Choroid plexus epithelial cell (primary cell): ENCODE data around the gene CNOT1.
A peak's percentile ranks its signal among the peaks of the same experiment; 100 is the strongest.

Experiments
- DNase-seq: peaks from one replicate; pipeline ENCODE4 v3.0.0-alpha.2; 2010; ENCODE audit warnings: low read depth
- H3K4me3 ChIP-seq: 2 replicates; pipeline ENCODE4 v1.5.1; 2011; ENCODE audit warnings: low read depth, mild to moderate bottlenecking, control low read depth, low read length, moderate library complexity
- TF ChIP-seq, protein P1 (sequence below): conservative IDR thresholded peaks from 2 replicates; pipeline ENCODE4 v1.5.1; 2011; ENCODE audit warnings: low read depth, mild to moderate bottlenecking, control low read depth, inconsistent platforms, low read length, moderate library complexity

The CNOT1 gene

DNA sequence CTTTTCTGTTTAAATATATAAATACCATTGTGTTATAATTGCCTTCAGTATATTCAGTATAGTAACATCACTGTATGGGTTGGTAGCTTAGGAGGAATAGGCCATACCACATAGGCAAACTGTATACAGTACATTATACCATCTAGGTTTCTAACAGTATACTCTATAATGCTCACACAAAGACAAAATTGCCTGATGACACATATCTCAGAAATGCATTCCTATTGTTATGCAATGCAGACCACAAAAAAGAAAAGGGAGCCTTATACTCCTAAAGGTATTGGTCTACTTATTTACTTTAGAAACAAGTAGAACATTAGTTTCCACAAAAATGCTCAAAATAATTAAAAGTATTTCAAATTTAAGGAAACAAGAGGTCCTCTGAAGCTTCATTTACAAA is 66.4 kb downstream of the CNOT1 start:
- peak; percentile 78 for DNase-seq
- TF ChIP-seq, protein P1, sequence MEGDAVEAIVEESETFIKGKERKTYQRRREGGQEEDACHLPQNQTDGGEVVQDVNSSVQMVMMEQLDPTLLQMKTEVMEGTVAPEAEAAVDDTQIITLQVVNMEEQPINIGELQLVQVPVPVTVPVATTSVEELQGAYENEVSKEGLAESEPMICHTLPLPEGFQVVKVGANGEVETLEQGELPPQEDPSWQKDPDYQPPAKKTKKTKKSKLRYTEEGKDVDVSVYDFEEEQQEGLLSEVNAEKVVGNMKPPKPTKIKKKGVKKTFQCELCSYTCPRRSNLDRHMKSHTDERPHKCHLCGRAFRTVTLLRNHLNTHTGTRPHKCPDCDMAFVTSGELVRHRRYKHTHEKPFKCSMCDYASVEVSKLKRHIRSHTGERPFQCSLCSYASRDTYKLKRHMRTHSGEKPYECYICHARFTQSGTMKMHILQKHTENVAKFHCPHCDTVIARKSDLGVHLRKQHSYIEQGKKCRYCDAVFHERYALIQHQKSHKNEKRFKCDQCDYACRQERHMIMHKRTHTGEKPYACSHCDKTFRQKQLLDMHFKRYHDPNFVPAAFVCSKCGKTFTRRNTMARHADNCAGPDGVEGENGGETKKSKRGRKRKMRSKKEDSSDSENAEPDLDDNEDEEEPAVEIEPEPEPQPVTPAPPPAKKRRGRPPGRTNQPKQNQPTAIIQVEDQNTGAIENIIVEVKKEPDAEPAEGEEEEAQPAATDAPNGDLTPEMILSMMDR: no peak
- H3K4me3 ChIP-seq: no peak overlapping the region

DNA sequence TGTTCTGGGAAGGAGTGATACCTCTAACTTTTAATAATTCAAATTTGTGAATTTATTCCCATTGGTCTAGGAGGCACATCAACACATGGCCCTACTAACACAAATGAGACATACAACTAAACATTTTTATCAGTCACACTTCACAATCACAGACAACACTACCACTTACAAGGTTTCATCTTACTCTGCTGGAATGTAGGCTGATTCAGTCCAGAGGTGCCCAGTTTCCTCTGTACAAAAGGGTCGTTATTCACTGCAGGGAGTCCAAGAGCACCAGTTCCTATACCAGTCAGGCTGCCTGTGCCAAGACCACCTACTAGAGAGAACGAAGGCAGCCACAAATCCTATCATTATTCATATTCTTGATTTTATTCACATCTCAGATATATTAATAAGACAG is 72.9 kb downstream of the CNOT1 start:
- TF ChIP-seq, protein P1: no peak
- no peak overlapping the region for H3K4me3 ChIP-seq
- peak; percentile 57 for DNase-seq

DNA sequence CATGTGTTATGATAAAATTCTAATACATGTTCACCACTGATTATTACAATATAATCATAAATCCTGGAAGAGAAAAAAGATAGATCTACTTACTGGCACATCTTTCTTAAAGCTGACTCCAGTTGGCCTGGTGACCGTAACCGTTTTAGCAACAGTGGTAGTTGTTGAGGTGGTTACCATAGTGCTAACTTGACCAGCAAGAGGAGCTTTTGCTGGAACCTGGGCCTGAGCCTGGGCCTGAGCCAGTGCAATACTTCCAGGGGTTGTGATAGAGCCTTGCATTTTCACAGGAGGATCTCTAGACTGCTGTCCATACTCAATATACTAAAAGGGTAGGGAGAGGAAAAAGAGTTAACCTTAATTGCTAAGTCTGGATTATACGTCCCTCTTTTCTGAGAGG is 78.1 kb downstream of the CNOT1 start:
- peak; percentile 24 for DNase-seq
- TF ChIP-seq, protein P1: no peak
- no peak overlapping the region for H3K4me3 ChIP-seq

DNA sequence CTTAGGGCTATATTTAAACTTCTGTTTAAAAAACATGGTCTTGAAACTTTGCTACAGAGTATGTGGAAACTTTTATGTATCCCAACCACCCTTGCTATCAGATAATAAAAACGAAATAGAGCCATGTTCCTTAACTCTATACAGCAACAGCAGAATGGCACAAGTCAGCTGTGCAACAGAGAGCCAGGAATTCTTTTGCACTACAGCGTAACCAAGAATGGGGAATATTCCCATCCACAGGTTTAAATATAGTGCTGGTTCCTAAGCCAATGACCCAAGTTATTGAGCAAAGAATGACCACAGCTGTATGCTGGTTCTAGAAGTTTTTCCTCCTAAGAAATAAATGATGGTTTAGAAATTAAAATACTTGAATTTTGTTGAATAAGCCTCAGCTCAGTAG is 81.2 kb downstream of the CNOT1 start:
- H3K4me3 ChIP-seq: no peak overlapping the region
- DNase-seq: no peak
- TF ChIP-seq, protein P1: no peak

DNA sequence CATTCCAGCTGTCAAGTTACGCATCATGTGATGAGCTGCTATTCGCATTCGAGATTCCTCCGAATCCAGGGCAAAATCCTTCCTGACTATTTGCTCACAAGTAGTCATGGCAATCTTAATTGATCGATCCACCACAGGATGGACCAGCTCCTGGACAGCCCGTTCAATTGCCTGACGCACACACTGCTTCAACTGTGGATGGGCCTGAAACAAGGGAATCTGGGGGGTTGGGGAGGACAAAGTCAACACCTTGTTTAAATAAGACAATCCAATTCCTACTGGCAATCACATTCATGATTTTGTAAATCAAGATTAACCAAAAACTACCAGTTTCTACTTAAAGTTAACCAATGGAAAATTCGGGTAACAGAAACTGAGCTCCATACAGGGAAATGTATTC is 85.9 kb downstream of the CNOT1 start:
- no peak for DNase-seq
- TF ChIP-seq, protein P1: no peak
- no peak overlapping the region for H3K4me3 ChIP-seq

DNA sequence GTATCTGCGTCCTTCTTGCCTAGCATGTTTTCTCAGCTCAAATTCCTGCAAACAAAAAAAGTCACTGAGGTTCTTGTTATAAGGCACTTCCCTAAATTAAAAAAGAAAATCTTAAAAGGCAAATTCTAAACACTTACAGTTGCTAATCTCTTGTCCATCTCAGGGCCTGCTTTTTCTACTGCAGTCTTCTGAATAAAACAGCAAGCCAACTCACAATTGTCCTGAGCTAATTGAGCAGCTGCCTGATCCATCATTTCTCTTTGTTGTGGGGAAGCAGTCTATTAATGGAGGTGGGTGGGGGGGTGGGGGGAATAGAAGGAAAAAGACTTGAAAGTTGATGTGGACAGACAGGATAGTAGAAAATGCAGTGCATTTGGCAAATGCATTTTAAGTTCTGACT is 87.3 kb downstream of the CNOT1 start:
- no peak overlapping the region for H3K4me3 ChIP-seq
- no peak for DNase-seq
- TF ChIP-seq, protein P1: no peak

DNA sequence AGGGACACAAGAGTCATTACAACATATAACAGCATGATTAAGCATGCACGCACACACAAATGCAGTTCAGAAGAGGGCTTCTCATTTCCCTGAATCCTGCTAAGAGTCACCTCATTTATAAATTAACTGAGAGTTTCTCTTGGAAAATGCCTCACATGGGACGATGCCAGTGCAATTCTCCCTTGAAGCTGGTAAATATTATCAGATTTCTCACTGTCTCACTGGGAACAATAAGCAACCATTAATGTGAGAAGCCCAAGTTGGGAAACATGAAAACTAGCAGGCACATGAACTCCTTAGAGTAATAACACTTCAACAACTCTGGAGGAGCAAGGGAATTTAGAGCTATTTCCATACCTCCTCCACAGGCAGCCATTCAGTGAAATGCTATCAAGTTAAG is 87.9 kb downstream of the CNOT1 start:
- no peak for DNase-seq
- no peak overlapping the region for H3K4me3 ChIP-seq
- TF ChIP-seq, protein P1: no peak
